HCT116 (cell line): ENCODE data around the gene ZNF691. TPM values are rescaled to one million over a fixed set of nuclear protein-coding genes. Genes with fewer than 3 reads are reported as not detected.

ENCODE experiments used
- ATAC-seq: fragments of 200-7000 bp; cut with Tn5 transposase; 2 replicates; pipeline ENCODE4 v1.9.1; 2020; ENCODE audit warnings: mild to moderate bottlenecking, moderate library complexity
- BruUV-seq: library from RNA; stranded (reverse); fragments of 400-500 nt; replicated peaks from 2 replicates; lab custom pipeline; 2021; lab: Mats Ljungman, UMichigan
- CTCF ChIA-PET: fragments of 300-600 bp; sonication (Branson Sonifier 250); formaldehyde crosslinking; loops from one replicate; lab custom pipeline; 2021; ENCODE audit warnings: antibody characterized with exemption; lab: Charles Lee
- POLR2A ChIA-PET: fragments of 300-600, 350-600 bp; sonication (Branson Sonifier 250); formaldehyde crosslinking; loops from one replicate; lab custom pipeline; 2021; ENCODE audit warnings: antibody characterized with exemption; lab: Charles Lee
- RAD21 ChIA-PET, 2 experiments: fragments of 300-600 bp; sonication (Branson Sonifier 250); formaldehyde crosslinking; loops; one replicate each; lab custom pipeline; 2023; ENCODE audit warnings: low total read pairs in 2 of 2; ENCODE audit not compliant: uncharacterized antibody in 2 of 2, unreplicated experiment in 2 of 2, low non-redundant PET in 1 of 2; lab: Charles Lee
- DNase-seq: peaks from one replicate; pipeline ENCODE4 v3.0.0-alpha.2; 2010; ENCODE audit warnings: low read depth, low spot score
- H2AFZ ChIP-seq: fragments of 200-600 bp; shearing (Covaris generic), sonication (generic); 2 replicates; pipeline ENCODE4 v1.6.1; 2017; ENCODE audit warnings: low read depth, mixed run types, mixed read lengths, antibody characterized with exemption, low read length; ENCODE audit not compliant: poor library complexity, severe bottlenecking
- H3K27ac ChIP-seq: 2 replicates; pipeline ENCODE4 v1.5.1; 2012; ENCODE audit warnings: low read depth, low read length
- H3K27me3 ChIP-seq: fragments of 200-600 bp; sonication (generic); 2 replicates; pipeline ENCODE4 v1.6.1; 2016; ENCODE audit warnings: mixed run types, low read length, mixed read lengths; ENCODE audit not compliant: insufficient read depth
- H3K36me3 ChIP-seq, 2 experiments: fragments of 200-500 bp in 1 of 2; fragments of 200-600 bp in 1 of 2; sonication (Bioruptor generic) in 1 of 2; sonication (generic) in 1 of 2; 2 replicates each; pipeline versions ENCODE4 v1.5.1 to v1.6.1; 2014 to 2016; ENCODE audit warnings: low read length in 2 of 2, inconsistent platforms in 1 of 2, mixed read lengths in 1 of 2, mixed run types in 1 of 2; ENCODE audit not compliant: insufficient read depth in 2 of 2, control insufficient read depth in 1 of 2
- H3K4me1 ChIP-seq, 2 experiments: fragments of 200-600 bp in 1 of 2; sonication (generic) in 1 of 2; 2 replicates each; pipeline versions ENCODE4 v1.5.1 to v1.6.1; 2012 to 2017; ENCODE audit warnings: low read length in 2 of 2, inconsistent platforms in 1 of 2, mild to moderate bottlenecking in 1 of 2, mixed read lengths in 1 of 2, mixed run types in 1 of 2, moderate library complexity in 1 of 2; ENCODE audit not compliant: insufficient read depth in 2 of 2, control insufficient read depth in 1 of 2
- H3K4me2 ChIP-seq: fragments of 200-600 bp; sonication (generic); 2 replicates; pipeline ENCODE4 v1.6.1; 2017; ENCODE audit warnings: mixed run types, low read length, mixed read lengths
- H3K4me3 ChIP-seq, 2 experiments: fragments of 200-600 bp in 1 of 2; sonication (generic) in 1 of 2; replicated peaks in 1 of 2; 2 replicates each; pipeline ENCODE4 v1.5.1; 2011 to 2016; ENCODE audit warnings: low read length in 2 of 2, control low read depth in 1 of 2, low read depth in 1 of 2, mild to moderate bottlenecking in 1 of 2, mixed read lengths in 1 of 2, mixed run types in 1 of 2
- H3K79me2 ChIP-seq: fragments of 200-600 bp; sonication (generic); 2 replicates; pipeline ENCODE4 v1.6.1; 2017; ENCODE audit warnings: mild to moderate bottlenecking, mixed run types, low read length, moderate library complexity, mixed read lengths; ENCODE audit not compliant: insufficient read depth
- H3K9ac ChIP-seq: fragments of 200-600 bp; sonication (generic); 2 replicates; pipeline ENCODE4 v1.6.1; 2016; ENCODE audit warnings: low read length, mixed read lengths
- H3K9me2 ChIP-seq: fragments of 200-600 bp; sonication (generic), shearing (Covaris generic); 2 replicates; pipeline ENCODE4 v1.6.1; 2017; ENCODE audit warnings: mixed run types, mild to moderate bottlenecking, moderate library complexity; ENCODE audit not compliant: insufficient read depth
- H3K9me3 ChIP-seq, 2 experiments: fragments of 200-500 bp in 1 of 2; fragments of 200-600 bp in 1 of 2; sonication (Bioruptor generic) in 1 of 2; sonication (generic) in 1 of 2; 2 replicates each; pipeline ENCODE4 v1.6.1; 2014 to 2017; ENCODE audit warnings: low read length in 2 of 2, mixed read lengths in 2 of 2, inconsistent platforms in 1 of 2, low read depth in 1 of 2, mild to moderate bottlenecking in 1 of 2, mixed run types in 1 of 2, moderate library complexity in 1 of 2; ENCODE audit not compliant: control insufficient read depth in 1 of 2, insufficient read depth in 1 of 2
- H4K20me1 ChIP-seq: fragments of 200-600 bp; sonication (generic), shearing (Covaris generic); 2 replicates; pipeline ENCODE4 v1.6.1; 2017; ENCODE audit warnings: mixed run types, mild to moderate bottlenecking, moderate library complexity; ENCODE audit not compliant: insufficient read depth
- CBX3 ChIP-seq: IDR thresholded peaks from 2 replicates; pipeline ENCODE4 v1.6.1; 2012; ENCODE audit warnings: low read depth
- ELF1 ChIP-seq: IDR thresholded peaks from 2 replicates; pipeline ENCODE4 v1.6.1; 2012; ENCODE audit warnings: low read depth, borderline replicate concordance
- EZH2 ChIP-seq: fragments of 200-600 bp; sonication (generic); IDR thresholded peaks from 2 replicates; pipeline ENCODE4 v1.6.1; 2017; ENCODE audit warnings: antibody characterized with exemption, mixed run types
- EZH2phosphoT487 ChIP-seq: fragments of 200-600 bp; IDR thresholded peaks from 2 replicates; pipeline ENCODE4 v1.6.1; 2018; ENCODE audit warnings: antibody characterized with exemption, borderline replicate concordance
- POLR2AphosphoS5 ChIP-seq: IDR thresholded peaks from 2 replicates; pipeline ENCODE4 v1.6.1; 2011; ENCODE audit warnings: mild to moderate bottlenecking, low read depth, low read length, moderate library complexity
- RAD21 ChIP-seq: IDR thresholded peaks from 2 replicates; pipeline ENCODE4 v1.6.1; 2012; ENCODE audit warnings: low read depth, mild to moderate bottlenecking
- SIN3A ChIP-seq: IDR thresholded peaks from 2 replicates; pipeline ENCODE4 v1.6.1; 2012; ENCODE audit warnings: low read depth
- YY1 ChIP-seq: IDR thresholded peaks from 2 replicates; pipeline ENCODE4 v1.6.1; 2011; ENCODE audit warnings: low read length, low read depth, moderate library complexity, mild to moderate bottlenecking; ENCODE audit not compliant: insufficient replicate concordance; ENCODE audit errors: extremely low read depth
- intact Hi-C: fragments of 100-400 bp; cut with micrococcal nuclease; formaldehyde crosslinking; loops from 2 replicates; pipeline ENCODE4 v1.10.0; 2022
- total RNA-seq: library from RNA; stranded (reverse); gene quantifications from one replicate; pipeline ENCODE4 v1.2.1, GENCODE V29; 2021; ENCODE audit not compliant: unreplicated experiment
- TF ChIP-seq, protein P1 (sequence below), 3 experiments: fragments of 200-600 bp in 1 of 3; sonication (generic) in 1 of 3; IDR thresholded peaks in 2 of 3; conservative IDR thresholded peaks in 1 of 3; 2 replicates each; pipeline ENCODE4 v1.5.1; 2012 to 2017; ENCODE audit warnings: low read depth in 2 of 3, low read length in 2 of 3, antibody characterized with exemption in 1 of 3, borderline replicate concordance in 1 of 3, control low read depth in 1 of 3, mild to moderate bottlenecking in 1 of 3, mixed read lengths in 1 of 3, mixed run types in 1 of 3, moderate library complexity in 1 of 3; ENCODE audit not compliant: insufficient read depth in 1 of 3

ZNF691 gene
- total RNA-seq, 1 experiment from 2014 or later: 11.1 TPM

DNA sequence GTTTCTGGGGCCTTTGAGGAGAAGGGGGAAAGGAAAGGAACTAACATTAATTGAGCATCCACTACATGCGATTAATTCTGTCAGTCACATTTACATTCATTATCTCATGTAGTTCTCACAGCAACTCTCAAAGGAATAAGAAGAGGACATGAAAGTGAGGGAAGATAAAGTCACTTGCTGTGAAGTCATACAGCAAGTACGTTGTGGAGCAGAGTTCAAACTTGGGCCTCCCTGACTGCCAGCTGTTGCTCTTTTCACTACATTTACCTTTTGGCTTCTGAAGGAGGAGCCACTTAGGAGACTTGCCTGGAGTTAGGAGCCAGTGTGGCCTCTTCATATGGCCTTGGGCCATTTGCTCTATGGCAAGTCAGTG lies 6.2 kb downstream of the ZNF691 start:
- CTCF ChIA-PET: no interaction called here
- POLR2A ChIA-PET: no interaction called here
- H3K9ac ChIP-seq: no peak overlapping the region

More for the DNA sequence above, 6.2 kb downstream of the ZNF691 start:
- Histone ChIP-seq H3K27ac (no peak overlapping the region), H3K36me3 (peaks cover 7 to 8% of the 10 kb centered on the region in 2 experiments; a peak in 3 of 4 replicates), H4K20me1 (no peaks in the 10 kb centered on the region), H3K9me3 (peaks cover 0 to 5% of the 10 kb centered on the region in 2 experiments; a peak in 1 of 4 replicates), H3K4me1 (peaks cover 3 to 4% of the 10 kb centered on the region in 2 experiments; a peak in 3 of 4 replicates), H3K79me2 (peaks cover 13% of the 10 kb centered on the region), H3K9me2 (no peaks in the 10 kb centered on the region), H3K4me2 (no peak overlapping the region), H2AFZ (no peak overlapping the region), H3K27me3 (no peaks in the 10 kb centered on the region), H3K4me3 (no peak overlapping the region)
- DNase-seq (no peak), ATAC-seq (no peak)
- intact Hi-C loops: no loop called here
- RAD21 ChIA-PET: no interaction called here
- TF ChIP-seq SIN3A (no peak), EZH2phosphoT487 (no peak), POLR2AphosphoS5 (no peak), RAD21 (no peak), EZH2 (no peak), CBX3 (no peak), ELF1 (no peak), YY1 (no peak)
- TF ChIP-seq, protein P1, sequence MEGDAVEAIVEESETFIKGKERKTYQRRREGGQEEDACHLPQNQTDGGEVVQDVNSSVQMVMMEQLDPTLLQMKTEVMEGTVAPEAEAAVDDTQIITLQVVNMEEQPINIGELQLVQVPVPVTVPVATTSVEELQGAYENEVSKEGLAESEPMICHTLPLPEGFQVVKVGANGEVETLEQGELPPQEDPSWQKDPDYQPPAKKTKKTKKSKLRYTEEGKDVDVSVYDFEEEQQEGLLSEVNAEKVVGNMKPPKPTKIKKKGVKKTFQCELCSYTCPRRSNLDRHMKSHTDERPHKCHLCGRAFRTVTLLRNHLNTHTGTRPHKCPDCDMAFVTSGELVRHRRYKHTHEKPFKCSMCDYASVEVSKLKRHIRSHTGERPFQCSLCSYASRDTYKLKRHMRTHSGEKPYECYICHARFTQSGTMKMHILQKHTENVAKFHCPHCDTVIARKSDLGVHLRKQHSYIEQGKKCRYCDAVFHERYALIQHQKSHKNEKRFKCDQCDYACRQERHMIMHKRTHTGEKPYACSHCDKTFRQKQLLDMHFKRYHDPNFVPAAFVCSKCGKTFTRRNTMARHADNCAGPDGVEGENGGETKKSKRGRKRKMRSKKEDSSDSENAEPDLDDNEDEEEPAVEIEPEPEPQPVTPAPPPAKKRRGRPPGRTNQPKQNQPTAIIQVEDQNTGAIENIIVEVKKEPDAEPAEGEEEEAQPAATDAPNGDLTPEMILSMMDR (IDR thresholded peaks at IDR 0.05 in 2 of 3, conservative IDR thresholded peaks at IDR 0.05 in 1 of 3; ENCODE audit: borderline replicate concordance in 1 of 3, insufficient read depth in 1 of 3, low read depth in 2 of 3, low read length in 2 of 3): no peak
- BruUV-seq: no TSS peak
